K562 (cell line): Measurements from ENCODE around the gene FOXD2. TPM values are rescaled to one million over a fixed set of nuclear protein-coding genes. Genes with fewer than 3 reads are reported as not detected.

ENCODE experiments used
- ATAC-seq: fragments of 200-7000 bp; cut with Tn5 transposase; 3 replicates; pipeline ENCODE4 v1.9.1; 2020; ENCODE audit warnings: moderate library complexity
- BruUV-seq: library from RNA; stranded (reverse); fragments of 400-500 nt; replicated peaks from 2 replicates; lab custom pipeline; 2021; lab: Mats Ljungman, UMichigan
- CTCF ChIA-PET: fragments of 300-600 bp; formaldehyde crosslinking; extraction: SDS; loops from one replicate; lab custom pipeline; 2021; ENCODE audit warnings: low intra/inter-chr PET ratio; lab: Yijun Ruan, JAX
- POLR2A ChIA-PET: fragments of 300-600, 350-650 bp; sonication (Branson Sonifier 250); formaldehyde crosslinking; extraction: SDS; loops from one replicate; lab custom pipeline; 2021; ENCODE audit warnings: antibody characterized with exemption, inconsistent platforms; lab: Yijun Ruan, JAX
- DNase-seq, 4 experiments: peaks; one replicate each; pipeline versions ENCODE4 v3.0.0 to v3.0.0-alpha.2; 2011 to 2018; ENCODE audit warnings: low spot score in 3 of 4, mixed read lengths in 3 of 4; ENCODE audit errors: extremely low read depth in 1 of 4
- FAIRE-seq: peaks from 2 replicates; lab custom pipeline; 2011; peaks lifted over from hg19 to GRCh38; lab: Jason Lieb, UNC
- H2AFZ ChIP-seq: 2 replicates; pipeline ENCODE4 v1.6.0; 2011; ENCODE audit warnings: low read depth, low read length, control low read depth, inconsistent platforms
- H3K27ac ChIP-seq: fragments of 200-600 bp; 3 replicates; pipeline ENCODE4 v1.8.0; 2011; ENCODE audit warnings: low read depth, mild to moderate bottlenecking, control low read depth, inconsistent platforms, low read length, moderate library complexity, mixed read lengths; ENCODE audit errors: extremely low read depth
- H3K27me3 ChIP-seq, 2 experiments: fragments of 300-600 bp in 1 of 2; 2 replicates in 1 of 2; 3 replicates in 1 of 2; pipeline versions ENCODE4 v1.6.0 to v1.8.0; 2011; ENCODE audit warnings: inconsistent platforms in 2 of 2, low read length in 2 of 2, mild to moderate bottlenecking in 1 of 2, mixed read lengths in 1 of 2, moderate library complexity in 1 of 2; ENCODE audit not compliant: control insufficient read depth in 2 of 2, insufficient read depth in 2 of 2
- H3K36me3 ChIP-seq: fragments of 300-600 bp; 3 replicates; pipeline ENCODE4 v1.8.0; 2011; ENCODE audit warnings: mild to moderate bottlenecking, low read length, inconsistent platforms; ENCODE audit not compliant: control insufficient read depth, insufficient read depth
- H3K4me1 ChIP-seq, 2 experiments: fragments of 200-600 bp in 1 of 2; replicated peaks in 1 of 2; 2 replicates in 1 of 2; 3 replicates in 1 of 2; pipeline versions ENCODE4 v1.5.1 to v1.8.0; 2011; ENCODE audit warnings: inconsistent platforms in 2 of 2, low read length in 2 of 2, mild to moderate bottlenecking in 1 of 2, mixed read lengths in 1 of 2, moderate library complexity in 1 of 2; ENCODE audit not compliant: control insufficient read depth in 2 of 2, insufficient read depth in 2 of 2
- H3K4me2 ChIP-seq: 2 replicates; pipeline ENCODE4 v1.6.1; 2011; ENCODE audit warnings: low read length, control low read depth, inconsistent platforms, mixed read lengths; ENCODE audit not compliant: insufficient read depth
- H3K4me3 ChIP-seq: fragments of 200-600 bp; sonication (generic), shearing (Covaris generic); 2 replicates; pipeline ENCODE4 v1.5.1; 2016; ENCODE audit warnings: control low read depth, inconsistent platforms
- H3K79me2 ChIP-seq: fragments of 200-600 bp; 3 replicates; pipeline ENCODE4 v1.8.0; 2011; ENCODE audit warnings: low read length, inconsistent platforms; ENCODE audit not compliant: control insufficient read depth, insufficient read depth
- H3K9ac ChIP-seq, 2 experiments: 2 replicates each; pipeline versions ENCODE4 v1.6.0 to v1.6.1; 2011; ENCODE audit warnings: low read depth in 2 of 2, low read length in 2 of 2, control low read depth in 1 of 2, inconsistent platforms in 1 of 2, mild to moderate bottlenecking in 1 of 2, mixed read lengths in 1 of 2; ENCODE audit not compliant: insufficient read depth in 1 of 2
- H3K9me1 ChIP-seq: one replicate; pipeline ENCODE4 v1.6.0; 2011; ENCODE audit warnings: inconsistent platforms, mild to moderate bottlenecking, low read length, moderate library complexity; ENCODE audit not compliant: control insufficient read depth, insufficient read depth
- H3K9me3 ChIP-seq: replicated peaks from 2 replicates; pipeline ENCODE4 v1.5.1; 2011; ENCODE audit warnings: low read depth, low read length, inconsistent platforms; ENCODE audit not compliant: control insufficient read depth, insufficient read depth
- H4K20me1 ChIP-seq: replicated peaks from 2 replicates; pipeline ENCODE4 v1.6.1; 2011; ENCODE audit warnings: low read length, inconsistent platforms, mixed read lengths; ENCODE audit not compliant: control insufficient read depth, insufficient read depth
- FOXA3 ChIP-seq, 2 experiments: fragments of 450-650 bp in 1 of 2; sonication (generic) in 1 of 2; formaldehyde crosslinking; IDR thresholded peaks in 1 of 2; conservative IDR thresholded peaks in 1 of 2; 2 replicates each; pipeline versions ENCODE4 v1.4.0 to v1.8.0; 2020 to 2022; ENCODE audit warnings: mild to moderate bottlenecking in 2 of 2, missing genetic modification reagents in 1 of 2
- FOXJ3 ChIP-seq: sonication (generic); formaldehyde crosslinking; IDR thresholded peaks from 2 replicates; pipeline ENCODE4 v1.4.0; 2020; ENCODE audit warnings: mild to moderate bottlenecking, missing genetic modification reagents
- SMAD3 ChIP-seq: fragments of 450-650 bp; formaldehyde crosslinking; conservative IDR thresholded peaks from 2 replicates; pipeline ENCODE4 v1.4.0; 2020; ENCODE audit warnings: mild to moderate bottlenecking
- TOE1 ChIP-seq, 2 experiments: fragments of 450-650 bp in 1 of 2; sonication (generic) in 1 of 2; formaldehyde crosslinking in 1 of 2; IDR thresholded peaks; 2 replicates each; pipeline versions ENCODE4 v1.7.1 to v1.8.0; 2016 to 2022; ENCODE audit warnings: borderline replicate concordance in 2 of 2, mild to moderate bottlenecking in 2 of 2, antibody characterized with exemption in 1 of 2, inconsistent platforms in 1 of 2, low read depth in 1 of 2, missing genetic modification reagents in 1 of 2, moderate library complexity in 1 of 2
- WGBS: fragments of 100-300 bp; shearing (Covaris generic); methylation state at CpG from one replicate; pipeline ENCODE4 v1.1.6; 2016; ENCODE audit warnings: low coverage, mixed read lengths; ENCODE audit not compliant: insufficient coverage; ENCODE audit errors: missing lambda C conversion rate; 5-methylcytosine and 5-hydroxymethylcytosine counted together
- in situ Hi-C: fragments of 300-500 bp; cut with MboI; formaldehyde crosslinking; loops from 4 replicates; pipeline ENCODE4 v1.15.0; 2018; ENCODE audit warnings: inconsistent platforms, mixed read lengths
- intact Hi-C: fragments of 100-400 bp; cut with micrococcal nuclease; formaldehyde crosslinking; loops from 2 replicates; pipeline ENCODE4 v1.14.2; 2022
- polyA plus RNA-seq, 8 experiments: library from polyadenylated mRNA; depleted of rRNA in 4 of 8; stranded (reverse) in 5 of 8; unstranded in 3 of 8; fragments of >200 nt; fragmentation: Nextera tagmentation in 2 of 8; fragmentation: Illumina TruSeq in 1 of 8; extraction: Ambion mirVana in 2 of 8; extraction: Trizol in 1 of 8; gene quantifications; 2 replicates each; pipeline versions ENCODE4 v1.2.1 to v1.2.3, GENCODE V29; 2011 to 2014; ENCODE audit warnings: inconsistent platforms in 1 of 8, missing spikeins in 1 of 8
- total RNA-seq, 7 experiments: library from RNA; depleted of rRNA in 6 of 7; stranded (reverse); fragments of >200 nt in 6 of 7; fragmentation: Illumina TruSeq in 2 of 7; extraction: Trizol in 2 of 7; gene quantifications; 2 replicates each; pipeline versions ENCODE4 v1.2.1 to v1.2.3, GENCODE V29; 2011 to 2021; ENCODE audit warnings: low replicate concordance in 1 of 7
- TF ChIP-seq, protein P1 (sequence below): fragments of 250-450 bp; sonication (Bioruptor Pico); IDR thresholded peaks from 2 replicates; pipeline ENCODE4 v1.5.1; 2021; ENCODE audit warnings: mild to moderate bottlenecking
- TF ChIP-seq, protein P2 (sequence below): fragments of 200-600 bp; sonication (generic); IDR thresholded peaks from one replicate; pipeline ENCODE4 v1.6.1; 2012; ENCODE audit warnings: mild to moderate bottlenecking, low read depth, low read length, inconsistent platforms

Gene FOXD2
- total and polyA plus RNA-seq, 9 of the 15 experiments (the other 6 are each of a cell fraction or from before 2014, with no cell fraction given): 0.06 to 1.2 (median 0.22) TPM

DNA sequence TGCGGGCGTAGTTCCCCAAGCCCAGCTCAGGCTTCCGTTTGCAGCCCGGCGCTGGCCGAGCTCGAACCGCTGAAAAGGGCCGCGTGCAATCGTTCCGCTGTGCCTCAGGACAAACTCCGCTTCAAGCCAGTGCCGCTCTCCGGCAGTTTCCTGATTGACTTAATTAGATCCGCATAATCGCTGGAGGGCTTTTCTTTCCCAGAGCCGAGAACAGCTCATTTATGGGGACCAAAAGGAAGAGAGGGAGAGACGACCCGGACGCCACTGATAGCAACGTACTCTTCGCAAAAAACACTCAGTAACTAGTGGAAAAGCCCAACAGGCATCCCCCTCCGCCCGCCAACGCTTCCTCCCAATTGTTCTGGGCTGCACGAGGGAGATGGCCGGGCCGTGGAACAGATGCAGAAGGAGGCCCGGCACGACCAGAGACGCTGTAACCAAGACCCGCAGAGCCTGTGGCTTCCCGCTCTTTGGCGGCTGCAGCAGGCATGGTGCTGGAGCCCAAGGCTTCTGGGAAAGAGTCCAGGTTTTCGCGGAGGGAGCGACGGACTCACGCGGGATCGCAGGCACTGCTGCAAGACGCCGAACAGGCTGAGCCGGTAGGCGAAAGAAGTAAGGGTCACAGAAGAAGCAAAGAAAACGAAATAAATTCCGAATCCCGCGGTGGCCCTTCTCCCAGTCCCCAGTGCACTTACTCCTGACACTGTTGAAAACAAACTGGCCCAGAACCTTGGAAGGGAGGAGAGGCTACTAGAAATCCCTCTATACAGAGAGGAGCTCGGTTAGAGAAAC lies 3.6 kb upstream of the FOXD2 start:
- intact Hi-C loops: loop anchor here (5.0 to 10.0 kb wide), 2 partner anchors 83 to 191 kb away; no protein-coding TSS in a partner anchor
- FAIRE-seq: no peak
- Histone ChIP-seq H3K27me3 (0 out of 5 replicates have a peak, but pooled peaks cover 0 to 1% of the 10 kb centered on the region in 2 experiments), H3K27ac (no peak overlapping the region), H2AFZ (no peak overlapping the region), H3K4me1 (peaks cover 14 to 53% of the 10 kb centered on the region in 2 experiments), H3K9me1 (no peaks in the 10 kb centered on the region), H3K4me3 (no peak overlapping the region), H3K9ac (no peak overlapping the region), H4K20me1 (peaks cover 20% of the 10 kb centered on the region), H3K36me3 (peaks cover 4% of the 10 kb centered on the region; the same call in 2 of the 3 replicates), H3K9me3 (no peaks in the 10 kb centered on the region), H3K79me2 (0 out of 3 replicates have a peak, but pooled peaks cover 7% of the 10 kb centered on the region), H3K4me2 (no peak overlapping the region)
- DNase-seq: no peak
- ChIA-PET POLR2A (interaction anchor here (0.5 to 1.0 kb wide), 6 partner anchors 15 to 292 kb away, joined by 3 to 5 read pairs (median 4); no protein-coding TSS in a partner anchor), CTCF (no interaction called here)
- ATAC-seq: no peak
- WGBS: 90% methylated on average over 48 of the region's 51 CpGs
- no TSS peak for BruUV-seq
- in situ Hi-C loops: loop anchor here (5.0 kb wide), 1 partner anchor 278 kb away; no protein-coding TSS in a partner anchor
- TF ChIP-seq SMAD3: no peak
- TF ChIP-seq, protein P1, sequence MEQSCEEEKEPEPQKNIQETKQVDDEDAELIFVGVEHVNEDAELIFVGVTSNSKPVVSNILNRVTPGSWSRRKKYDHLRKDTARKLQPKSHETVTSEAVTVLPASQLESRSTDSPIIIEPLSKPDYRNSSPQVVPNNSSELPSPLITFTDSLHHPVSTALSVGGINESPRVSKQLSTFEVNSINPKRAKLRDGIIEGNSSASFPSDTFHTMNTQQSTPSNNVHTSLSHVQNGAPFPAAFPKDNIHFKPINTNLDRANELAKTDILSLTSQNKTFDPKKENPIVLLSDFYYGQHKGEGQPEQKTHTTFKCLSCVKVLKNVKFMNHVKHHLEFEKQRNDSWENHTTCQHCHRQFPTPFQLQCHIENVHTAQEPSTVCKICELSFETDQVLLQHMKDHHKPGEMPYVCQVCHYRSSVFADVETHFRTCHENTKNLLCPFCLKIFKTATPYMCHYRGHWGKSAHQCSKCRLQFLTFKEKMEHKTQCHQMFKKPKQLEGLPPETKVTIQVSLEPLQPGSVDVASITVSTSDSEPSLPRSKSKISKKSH (CRISPR knock-in tag): no peak
- no peak for TF ChIP-seq FOXJ3 (CRISPR knock-in tag)
- TF ChIP-seq TOE1 (IDR thresholded peaks at IDR 0.05; ENCODE audit: borderline replicate concordance): no peak
- no peak for TF ChIP-seq TOE1 (CRISPR knock-in tag; IDR thresholded peaks at IDR 0.05; ENCODE audit: borderline replicate concordance, low read depth)
- no peak for TF ChIP-seq FOXA3 (CRISPR knock-in tag; conservative IDR thresholded peaks at IDR 0.05 in 1 of 2, IDR thresholded peaks at IDR 0.05 in 1 of 2)
- TF ChIP-seq, protein P2, sequence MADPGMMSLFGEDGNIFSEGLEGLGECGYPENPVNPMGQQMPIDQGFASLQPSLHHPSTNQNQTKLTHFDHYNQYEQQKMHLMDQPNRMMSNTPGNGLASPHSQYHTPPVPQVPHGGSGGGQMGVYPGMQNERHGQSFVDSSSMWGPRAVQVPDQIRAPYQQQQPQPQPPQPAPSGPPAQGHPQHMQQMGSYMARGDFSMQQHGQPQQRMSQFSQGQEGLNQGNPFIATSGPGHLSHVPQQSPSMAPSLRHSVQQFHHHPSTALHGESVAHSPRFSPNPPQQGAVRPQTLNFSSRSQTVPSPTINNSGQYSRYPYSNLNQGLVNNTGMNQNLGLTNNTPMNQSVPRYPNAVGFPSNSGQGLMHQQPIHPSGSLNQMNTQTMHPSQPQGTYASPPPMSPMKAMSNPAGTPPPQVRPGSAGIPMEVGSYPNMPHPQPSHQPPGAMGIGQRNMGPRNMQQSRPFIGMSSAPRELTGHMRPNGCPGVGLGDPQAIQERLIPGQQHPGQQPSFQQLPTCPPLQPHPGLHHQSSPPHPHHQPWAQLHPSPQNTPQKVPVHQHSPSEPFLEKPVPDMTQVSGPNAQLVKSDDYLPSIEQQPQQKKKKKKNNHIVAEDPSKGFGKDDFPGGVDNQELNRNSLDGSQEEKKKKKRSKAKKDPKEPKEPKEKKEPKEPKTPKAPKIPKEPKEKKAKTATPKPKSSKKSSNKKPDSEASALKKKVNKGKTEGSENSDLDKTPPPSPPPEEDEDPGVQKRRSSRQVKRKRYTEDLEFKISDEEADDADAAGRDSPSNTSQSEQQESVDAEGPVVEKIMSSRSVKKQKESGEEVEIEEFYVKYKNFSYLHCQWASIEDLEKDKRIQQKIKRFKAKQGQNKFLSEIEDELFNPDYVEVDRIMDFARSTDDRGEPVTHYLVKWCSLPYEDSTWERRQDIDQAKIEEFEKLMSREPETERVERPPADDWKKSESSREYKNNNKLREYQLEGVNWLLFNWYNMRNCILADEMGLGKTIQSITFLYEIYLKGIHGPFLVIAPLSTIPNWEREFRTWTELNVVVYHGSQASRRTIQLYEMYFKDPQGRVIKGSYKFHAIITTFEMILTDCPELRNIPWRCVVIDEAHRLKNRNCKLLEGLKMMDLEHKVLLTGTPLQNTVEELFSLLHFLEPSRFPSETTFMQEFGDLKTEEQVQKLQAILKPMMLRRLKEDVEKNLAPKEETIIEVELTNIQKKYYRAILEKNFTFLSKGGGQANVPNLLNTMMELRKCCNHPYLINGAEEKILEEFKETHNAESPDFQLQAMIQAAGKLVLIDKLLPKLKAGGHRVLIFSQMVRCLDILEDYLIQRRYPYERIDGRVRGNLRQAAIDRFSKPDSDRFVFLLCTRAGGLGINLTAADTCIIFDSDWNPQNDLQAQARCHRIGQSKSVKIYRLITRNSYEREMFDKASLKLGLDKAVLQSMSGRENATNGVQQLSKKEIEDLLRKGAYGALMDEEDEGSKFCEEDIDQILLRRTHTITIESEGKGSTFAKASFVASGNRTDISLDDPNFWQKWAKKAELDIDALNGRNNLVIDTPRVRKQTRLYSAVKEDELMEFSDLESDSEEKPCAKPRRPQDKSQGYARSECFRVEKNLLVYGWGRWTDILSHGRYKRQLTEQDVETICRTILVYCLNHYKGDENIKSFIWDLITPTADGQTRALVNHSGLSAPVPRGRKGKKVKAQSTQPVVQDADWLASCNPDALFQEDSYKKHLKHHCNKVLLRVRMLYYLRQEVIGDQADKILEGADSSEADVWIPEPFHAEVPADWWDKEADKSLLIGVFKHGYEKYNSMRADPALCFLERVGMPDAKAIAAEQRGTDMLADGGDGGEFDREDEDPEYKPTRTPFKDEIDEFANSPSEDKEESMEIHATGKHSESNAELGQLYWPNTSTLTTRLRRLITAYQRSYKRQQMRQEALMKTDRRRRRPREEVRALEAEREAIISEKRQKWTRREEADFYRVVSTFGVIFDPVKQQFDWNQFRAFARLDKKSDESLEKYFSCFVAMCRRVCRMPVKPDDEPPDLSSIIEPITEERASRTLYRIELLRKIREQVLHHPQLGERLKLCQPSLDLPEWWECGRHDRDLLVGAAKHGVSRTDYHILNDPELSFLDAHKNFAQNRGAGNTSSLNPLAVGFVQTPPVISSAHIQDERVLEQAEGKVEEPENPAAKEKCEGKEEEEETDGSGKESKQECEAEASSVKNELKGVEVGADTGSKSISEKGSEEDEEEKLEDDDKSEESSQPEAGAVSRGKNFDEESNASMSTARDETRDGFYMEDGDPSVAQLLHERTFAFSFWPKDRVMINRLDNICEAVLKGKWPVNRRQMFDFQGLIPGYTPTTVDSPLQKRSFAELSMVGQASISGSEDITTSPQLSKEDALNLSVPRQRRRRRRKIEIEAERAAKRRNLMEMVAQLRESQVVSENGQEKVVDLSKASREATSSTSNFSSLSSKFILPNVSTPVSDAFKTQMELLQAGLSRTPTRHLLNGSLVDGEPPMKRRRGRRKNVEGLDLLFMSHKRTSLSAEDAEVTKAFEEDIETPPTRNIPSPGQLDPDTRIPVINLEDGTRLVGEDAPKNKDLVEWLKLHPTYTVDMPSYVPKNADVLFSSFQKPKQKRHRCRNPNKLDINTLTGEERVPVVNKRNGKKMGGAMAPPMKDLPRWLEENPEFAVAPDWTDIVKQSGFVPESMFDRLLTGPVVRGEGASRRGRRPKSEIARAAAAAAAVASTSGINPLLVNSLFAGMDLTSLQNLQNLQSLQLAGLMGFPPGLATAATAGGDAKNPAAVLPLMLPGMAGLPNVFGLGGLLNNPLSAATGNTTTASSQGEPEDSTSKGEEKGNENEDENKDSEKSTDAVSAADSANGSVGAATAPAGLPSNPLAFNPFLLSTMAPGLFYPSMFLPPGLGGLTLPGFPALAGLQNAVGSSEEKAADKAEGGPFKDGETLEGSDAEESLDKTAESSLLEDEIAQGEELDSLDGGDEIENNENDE: no peak
